GM19351 (cell line): ENCODE data around the gene ICAM5.
"Not testable (repeated sequence)": the region's sequence is repeated elsewhere in the genome, so short reads cannot be mapped to it uniquely, and the experiment has no call there.

ENCODE experiments used
- ATAC-seq: cut with Tn5 transposase; IDR thresholded peaks from one replicate; pipeline ENCODE4 v1.9.1; 2021; ENCODE audit warnings: mild to moderate bottlenecking, moderate library complexity; ENCODE audit not compliant: unreplicated experiment

Gene ICAM5

DNA sequence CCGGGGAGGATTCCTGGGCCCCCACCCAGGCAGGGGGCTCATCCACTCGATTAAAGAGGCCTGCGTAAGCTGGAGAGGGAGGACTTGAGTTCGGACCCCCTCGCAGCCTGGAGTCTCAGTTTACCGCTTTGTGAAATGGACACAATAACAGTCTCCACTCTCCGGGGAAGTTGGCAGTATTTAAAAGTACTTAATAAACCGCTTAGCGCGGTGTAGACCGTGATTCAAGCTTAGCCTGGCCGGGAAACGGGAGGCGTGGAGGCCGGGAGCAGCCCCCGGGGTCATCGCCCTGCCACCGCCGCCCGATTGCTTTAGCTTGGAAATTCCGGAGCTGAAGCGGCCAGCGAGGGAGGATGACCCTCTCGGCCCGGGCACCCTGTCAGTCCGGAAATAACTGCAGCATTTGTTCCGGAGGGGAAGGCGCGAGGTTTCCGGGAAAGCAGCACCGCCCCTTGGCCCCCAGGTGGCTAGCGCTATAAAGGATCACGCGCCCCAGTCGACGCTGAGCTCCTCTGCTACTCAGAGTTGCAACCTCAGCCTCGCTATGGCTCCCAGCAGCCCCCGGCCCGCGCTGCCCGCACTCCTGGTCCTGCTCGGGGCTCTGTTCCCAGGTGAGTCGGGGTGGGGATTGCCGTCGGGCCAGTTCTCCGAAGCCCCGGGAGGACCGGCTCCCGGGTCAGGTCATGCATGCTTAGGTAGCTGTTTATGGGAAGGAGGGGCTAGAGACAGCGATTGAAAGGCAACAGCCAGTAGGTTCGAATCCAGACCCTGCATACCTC lies 18.9 kb upstream of the ICAM5 start, which contains the start of gene ICAM1:
TSS of gene ICAM1 (plus strand) at position 505 of the 779 bp plus-strand sequence. CDS start at position 545, 40 bp downstream.
- ATAC-seq = peak; percentile 56

GRCh38 chr19:10271543-10272086 lies 18.1 kb upstream of the ICAM5 start:
- ATAC-seq = no peak

DNA sequence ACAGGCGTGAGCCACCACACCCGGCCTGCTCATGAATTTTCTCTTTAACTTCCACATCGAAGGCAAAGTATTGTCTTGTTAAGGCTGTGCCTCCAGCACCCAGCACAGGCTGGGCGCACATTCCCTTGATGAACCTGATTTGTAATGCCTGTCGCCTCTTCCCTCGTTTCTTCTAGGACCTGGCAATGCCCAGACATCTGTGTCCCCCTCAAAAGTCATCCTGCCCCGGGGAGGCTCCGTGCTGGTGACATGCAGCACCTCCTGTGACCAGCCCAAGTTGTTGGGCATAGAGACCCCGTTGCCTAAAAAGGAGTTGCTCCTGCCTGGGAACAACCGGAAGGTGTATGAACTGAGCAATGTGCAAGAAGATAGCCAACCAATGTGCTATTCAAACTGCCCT lies 15.2 kb upstream of the ICAM5 start:
- no peak for ATAC-seq

DNA sequence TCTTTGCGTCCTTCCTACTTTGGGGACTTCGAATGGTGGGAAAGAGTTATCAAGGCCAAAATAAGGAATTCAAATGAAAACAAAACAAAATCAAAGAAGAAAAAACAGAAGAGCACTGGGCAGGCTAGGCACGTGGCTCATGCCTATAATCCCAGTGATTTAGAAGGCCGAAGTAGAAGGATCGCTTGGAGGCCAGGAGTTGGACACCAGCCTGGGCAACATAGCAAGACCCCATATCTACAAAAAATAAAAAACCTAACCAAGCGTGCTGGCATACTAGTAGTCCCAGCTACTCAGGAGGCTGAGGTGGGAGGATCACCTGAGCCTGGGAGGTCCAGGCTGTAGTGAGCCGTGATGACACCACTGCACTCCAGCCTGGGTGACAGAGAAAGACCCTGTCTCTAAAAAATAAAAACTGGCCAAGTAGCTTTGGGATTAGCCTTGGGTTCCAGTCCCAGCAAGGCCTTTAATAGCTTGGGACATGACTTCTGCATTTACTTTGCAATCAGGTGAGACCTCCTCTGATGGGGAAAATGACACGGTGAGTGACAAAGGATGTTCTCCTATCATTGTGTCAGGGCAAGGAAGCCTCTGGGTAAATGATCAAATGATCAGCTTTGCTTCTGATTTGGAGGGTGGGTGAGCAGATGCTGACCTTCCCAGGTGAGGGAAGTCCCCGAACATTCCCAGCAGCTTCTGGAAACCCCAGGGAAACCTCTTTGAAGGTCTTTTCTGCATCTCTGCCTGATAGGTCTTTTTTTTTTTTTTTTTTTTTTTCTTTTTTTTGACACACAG lies 11.8 kb upstream of the ICAM5 start:
- no peak for ATAC-seq

GRCh38 chr19:10278935-10279334 lies 10.8 kb upstream of the ICAM5 start:
- no peak for ATAC-seq

GRCh38 chr19:10279737-10280442 lies 9.9 kb upstream of the ICAM5 start:
- no peak for ATAC-seq

- ATAC-seq = not testable (repeated sequence)
These were observed 7.7 kb upstream of the ICAM5 start for GRCh38 chr19:10282043-10282442.

DNA sequence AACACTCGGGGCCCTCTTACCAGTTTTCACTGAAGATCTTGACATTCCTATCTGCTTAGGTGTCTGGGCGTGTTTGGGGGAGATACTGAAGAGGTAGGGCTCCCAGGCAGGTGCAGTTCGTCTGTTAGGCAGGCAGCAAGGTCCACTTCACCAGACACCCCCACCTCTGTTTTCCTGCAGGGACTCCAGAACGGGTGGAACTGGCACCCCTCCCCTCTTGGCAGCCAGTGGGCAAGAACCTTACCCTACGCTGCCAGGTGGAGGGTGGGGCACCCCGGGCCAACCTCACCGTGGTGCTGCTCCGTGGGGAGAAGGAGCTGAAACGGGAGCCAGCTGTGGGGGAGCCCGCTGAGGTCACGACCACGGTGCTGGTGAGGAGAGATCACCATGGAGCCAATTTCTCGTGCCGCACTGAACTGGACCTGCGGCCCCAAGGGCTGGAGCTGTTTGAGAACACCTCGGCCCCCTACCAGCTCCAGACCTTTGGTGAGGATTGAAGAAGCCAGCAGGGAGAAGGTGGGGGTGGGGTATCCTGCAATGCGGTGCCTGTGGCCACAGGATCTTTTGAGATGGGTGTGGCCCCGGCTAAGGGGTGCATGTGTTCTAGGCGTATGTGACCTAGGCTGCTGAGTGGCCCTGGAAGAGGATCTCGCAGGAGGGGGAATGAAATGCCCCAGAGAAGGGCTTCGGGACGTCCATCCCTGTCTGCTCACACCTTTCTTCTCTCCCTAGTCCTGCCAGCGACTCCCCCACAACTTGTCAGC lies 6.3 kb upstream of the ICAM5 start:
- ATAC-seq = no peak

DNA sequence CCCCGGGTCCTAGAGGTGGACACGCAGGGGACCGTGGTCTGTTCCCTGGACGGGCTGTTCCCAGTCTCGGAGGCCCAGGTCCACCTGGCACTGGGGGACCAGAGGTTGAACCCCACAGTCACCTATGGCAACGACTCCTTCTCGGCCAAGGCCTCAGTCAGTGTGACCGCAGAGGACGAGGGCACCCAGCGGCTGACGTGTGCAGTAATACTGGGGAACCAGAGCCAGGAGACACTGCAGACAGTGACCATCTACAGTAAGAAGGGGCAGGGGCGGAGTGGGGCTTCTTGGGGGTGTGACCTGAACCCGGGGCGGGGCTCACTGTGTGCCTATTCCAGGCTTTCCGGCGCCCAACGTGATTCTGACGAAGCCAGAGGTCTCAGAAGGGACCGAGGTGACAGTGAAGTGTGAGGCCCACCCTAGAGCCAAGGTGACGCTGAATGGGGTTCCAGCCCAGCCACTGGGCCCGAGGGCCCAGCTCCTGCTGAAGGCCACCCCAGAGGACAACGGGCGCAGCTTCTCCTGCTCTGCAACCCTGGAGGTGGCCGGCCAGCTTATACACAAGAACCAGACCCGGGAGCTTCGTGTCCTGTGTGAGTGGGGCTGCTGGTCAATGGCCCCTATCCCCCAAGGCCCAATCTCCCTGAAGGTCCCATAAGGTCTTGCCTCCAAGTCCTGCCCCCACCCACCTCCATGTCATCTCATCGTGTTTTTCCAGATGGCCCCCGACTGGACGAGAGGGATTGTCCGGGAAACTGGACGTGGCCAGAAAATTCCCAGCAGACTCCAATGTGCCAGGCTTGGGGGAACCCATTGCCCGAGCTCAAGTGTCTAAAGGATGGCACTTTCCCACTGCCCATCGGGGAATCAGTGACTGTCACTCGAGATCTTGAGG lies 5.4 kb upstream of the ICAM5 start:
- ATAC-seq = no peak

- ATAC-seq = no peak
These were observed 4.8 kb upstream of the ICAM5 start for GRCh38 chr19:10284960-10285278.

- ATAC-seq = no peak
These were observed 4.4 kb upstream of the ICAM5 start for GRCh38 chr19:10285393-10285792.

- ATAC-seq = no peak
These were observed 2.7 kb upstream of the ICAM5 start, which contains the start of gene ICAM4 for GRCh38 chr19:10286803-10287737. ICAM4 (plus strand) TSS chr19:10286955; CDS start chr19:10287013, 58 bp downstream.

GRCh38 chr19:10288662-10289166 lies 1.0 kb upstream of the ICAM5 start:
- ATAC-seq = no peak

GRCh38 chr19:10289167-10289835 lies 451 bp upstream of the ICAM5 start:
- ATAC-seq = no peak

DNA sequence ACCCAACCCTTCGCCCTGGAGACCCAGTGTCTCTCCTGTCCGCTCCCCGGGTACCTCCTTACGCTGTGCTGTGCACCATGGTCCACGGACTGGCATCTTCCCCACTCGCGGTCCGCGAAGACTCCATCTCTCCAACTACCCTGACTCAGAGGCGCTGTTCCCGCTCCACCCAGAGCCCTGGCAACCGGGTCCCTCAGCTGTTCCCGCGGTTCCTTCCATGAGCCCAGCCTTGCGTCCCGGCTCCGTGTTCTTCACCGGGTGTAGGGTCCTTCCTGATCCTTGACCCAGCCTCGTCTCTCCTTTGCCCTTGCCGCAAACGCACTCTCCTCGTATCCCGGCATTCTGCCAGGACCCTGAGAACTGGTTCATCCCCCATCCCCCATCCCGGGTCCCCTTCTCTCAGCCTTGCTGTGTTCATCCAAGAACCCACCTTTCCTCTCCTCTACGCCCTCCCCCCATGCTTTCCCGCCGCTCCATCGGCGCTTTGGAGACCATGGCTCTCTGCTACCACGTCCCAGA lies 664 bp downstream of the ICAM5 start:
- no peak for ATAC-seq

DNA sequence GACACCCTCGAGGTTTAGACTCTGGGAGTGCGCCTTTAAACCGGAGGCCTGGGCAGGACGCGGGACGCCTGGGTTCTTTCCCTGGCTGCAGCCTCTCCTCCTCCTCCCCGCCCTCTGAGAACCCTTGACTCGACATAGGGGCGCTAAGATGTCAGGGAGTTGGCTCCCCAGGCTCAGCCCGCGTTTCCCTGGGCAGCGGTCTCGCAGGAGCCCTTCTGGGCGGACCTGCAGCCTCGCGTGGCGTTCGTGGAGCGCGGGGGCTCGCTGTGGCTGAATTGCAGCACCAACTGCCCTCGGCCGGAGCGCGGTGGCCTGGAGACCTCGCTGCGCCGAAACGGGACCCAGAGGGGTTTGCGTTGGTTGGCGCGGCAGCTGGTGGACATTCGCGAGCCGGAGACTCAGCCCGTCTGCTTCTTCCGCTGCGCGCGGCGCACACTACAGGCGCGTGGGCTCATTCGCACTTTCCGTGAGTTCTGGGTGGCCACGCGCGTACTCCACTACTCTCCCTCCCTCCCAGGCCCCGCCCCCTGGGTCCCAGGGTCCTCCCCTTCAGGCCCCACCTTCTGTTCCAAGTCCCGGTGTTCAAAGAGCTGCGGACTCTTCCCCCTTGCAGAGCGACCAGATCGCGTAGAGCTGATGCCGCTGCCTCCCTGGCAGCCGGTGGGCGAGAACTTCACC lies 1.3 kb downstream of the ICAM5 start:
- ATAC-seq = no peak
